Astrocyte (in vitro differentiated cells and primary cell): Measurements from ENCODE around the gene MYO1E. TPM values are rescaled to one million over a fixed set of nuclear protein-coding genes. Genes with fewer than 3 reads are reported as not detected.

Experiments
- DNase-seq: peaks from one replicate; pipeline ENCODE4 v3.0.0-alpha.2; 2010; ENCODE audit warnings: low read depth
- FAIRE-seq: peaks from 2 replicates; lab custom pipeline; 2011; peaks lifted over from hg19 to GRCh38; lab: Jason Lieb, UNC
- H2AFZ ChIP-seq: 2 replicates; pipeline ENCODE4 v1.6.0; 2012; ENCODE audit warnings: low read depth, low read length, inconsistent platforms
- H3K27ac ChIP-seq: 2 replicates; pipeline ENCODE4 v1.5.1; 2011; ENCODE audit warnings: low read depth, low read length, inconsistent platforms
- H3K27me3 ChIP-seq: 2 replicates; pipeline ENCODE4 v1.6.0; 2011; ENCODE audit warnings: low read length, inconsistent platforms; ENCODE audit not compliant: insufficient read depth
- H3K36me3 ChIP-seq: 2 replicates; pipeline ENCODE4 v1.5.1; 2011; ENCODE audit warnings: low read length, inconsistent platforms; ENCODE audit not compliant: insufficient read depth
- H3K4me1 ChIP-seq: 2 replicates; pipeline ENCODE4 v1.5.1; 2011; ENCODE audit warnings: low read length, inconsistent platforms; ENCODE audit not compliant: insufficient read depth
- H3K4me2 ChIP-seq: 2 replicates; pipeline ENCODE4 v1.6.0; 2012; ENCODE audit warnings: low read length, inconsistent platforms
- H3K4me3 ChIP-seq: 2 replicates; pipeline ENCODE4 v1.5.1; 2011; ENCODE audit warnings: low read depth, mild to moderate bottlenecking, low read length, inconsistent platforms; ENCODE audit not compliant: insufficient read depth
- H3K79me2 ChIP-seq: 2 replicates; pipeline ENCODE4 v1.6.0; 2012; ENCODE audit warnings: mild to moderate bottlenecking, low read length, inconsistent platforms; ENCODE audit not compliant: insufficient read depth
- H3K9ac ChIP-seq: 2 replicates; pipeline ENCODE4 v1.6.0; 2012; ENCODE audit warnings: mild to moderate bottlenecking, low read length, inconsistent platforms
- H3K9me3 ChIP-seq: 2 replicates; pipeline ENCODE4 v1.5.1; 2012; ENCODE audit warnings: low read depth, mild to moderate bottlenecking, low read length, inconsistent platforms; ENCODE audit not compliant: insufficient read depth
- H4K20me1 ChIP-seq: 2 replicates; pipeline ENCODE4 v1.6.0; 2012; ENCODE audit warnings: low read length, inconsistent platforms; ENCODE audit not compliant: insufficient read depth
- H3K27ac Mint-ChIP-seq: one replicate; pipeline ENCODE4 v1.8.0; 2021; ENCODE audit warnings: mild to moderate bottlenecking, mixed read lengths; ENCODE audit not compliant: unreplicated experiment
- H3K27me3 Mint-ChIP-seq: one replicate; pipeline ENCODE4 v1.8.0; 2021; ENCODE audit warnings: low read depth, mixed read lengths; ENCODE audit not compliant: unreplicated experiment
- H3K36me3 Mint-ChIP-seq: one replicate; pipeline ENCODE4 v1.8.0; 2021; ENCODE audit warnings: low read depth, mixed read lengths; ENCODE audit not compliant: unreplicated experiment
- H3K4me1 Mint-ChIP-seq: one replicate; pipeline ENCODE4 v1.8.0; 2021; ENCODE audit warnings: low read depth, mixed read lengths; ENCODE audit not compliant: unreplicated experiment
- H3K4me3 Mint-ChIP-seq: one replicate; pipeline ENCODE4 v1.8.0; 2021; ENCODE audit warnings: mild to moderate bottlenecking, moderate library complexity, mixed read lengths; ENCODE audit not compliant: unreplicated experiment
- H3K9me3 Mint-ChIP-seq: one replicate; pipeline ENCODE4 v1.8.0; 2021; ENCODE audit warnings: mild to moderate bottlenecking, mixed read lengths; ENCODE audit not compliant: unreplicated experiment
- CTCF ChIP-seq: IDR thresholded peaks from 2 replicates; pipeline ENCODE4 v1.5.1; 2011; ENCODE audit warnings: low read depth, mild to moderate bottlenecking, inconsistent platforms, low read length, moderate library complexity; ENCODE audit not compliant: insufficient read depth
- EZH2 ChIP-seq: IDR thresholded peaks from 2 replicates; pipeline ENCODE4 v1.6.1; 2012; ENCODE audit warnings: mild to moderate bottlenecking, low read length, inconsistent platforms; ENCODE audit not compliant: insufficient read depth
- total RNA-seq: library from RNA; stranded (reverse); gene quantifications from 2 replicates; pipeline ENCODE4 v1.2.1, GENCODE V29; 2021

Gene MYO1E
- total RNA-seq, 1 donor from 2014 or later, result 227 TPM

- peak overlapping the region; percentile 60 for H3K4me2 ChIP-seq
- H3K9ac ChIP-seq, result no peak overlapping the region
- peaks cover 15% of the 10 kb centered on the region for H3K4me1 ChIP-seq
- peaks cover 11% of the 10 kb centered on the region for H4K20me1 ChIP-seq
- no peaks in the 10 kb centered on the region for H3K27me3 ChIP-seq
- peaks cover 13% of the 10 kb centered on the region for H3K4me1 Mint-ChIP-seq
- TF ChIP-seq CTCF (no peak), EZH2 (no peak)
- H2AFZ ChIP-seq, result no peak overlapping the region
- peaks cover 13% of the 10 kb centered on the region for H3K36me3 Mint-ChIP-seq
- DNase-seq, result peak; percentile 81
- no peak overlapping the region for H3K4me3 ChIP-seq
- H3K9me3 ChIP-seq, result no peaks in the 10 kb centered on the region
- H3K36me3 ChIP-seq, result peaks cover 5% of the 10 kb centered on the region
- H3K9me3 Mint-ChIP-seq, result no peaks in the 10 kb centered on the region
- H3K79me2 ChIP-seq, result peaks cover 29% of the 10 kb centered on the region
- no peaks in the 10 kb centered on the region for H3K27me3 Mint-ChIP-seq
- peak; percentile 34 for FAIRE-seq
- H3K27ac ChIP-seq, result peak overlapping the region; percentile 41
- H3K27ac Mint-ChIP-seq, result no peak overlapping the region
- no peak overlapping the region for H3K4me3 Mint-ChIP-seq
Measured at GRCh38 chr15:59268168-59268851, 104.4 kb downstream of the MYO1E start.

- H3K27ac ChIP-seq, result no peak overlapping the region
- Mint-ChIP-seq H3K36me3 (peaks cover 13% of the 10 kb centered on the region), H3K9me3 (no peaks in the 10 kb centered on the region), H3K27me3 (no peaks in the 10 kb centered on the region), H3K27ac (no peak overlapping the region), H3K4me1 (peaks cover 7% of the 10 kb centered on the region), H3K4me3 (no peak overlapping the region)
- H3K4me1 ChIP-seq, result peaks cover 15% of the 10 kb centered on the region
- H4K20me1 ChIP-seq, result peaks cover 3% of the 10 kb centered on the region
- no peaks in the 10 kb centered on the region for H3K27me3 ChIP-seq
- DNase-seq (no peak), FAIRE-seq (no peak)
- no peaks in the 10 kb centered on the region for H3K9me3 ChIP-seq
- H3K4me3 ChIP-seq, result no peak overlapping the region
- H3K9ac ChIP-seq, result no peak overlapping the region
- no peak overlapping the region for H3K4me2 ChIP-seq
- H3K36me3 ChIP-seq, result peaks cover 7% of the 10 kb centered on the region
- TF ChIP-seq CTCF (no peak), EZH2 (no peak)
- no peak overlapping the region for H2AFZ ChIP-seq
- H3K79me2 ChIP-seq, result peaks cover 14% of the 10 kb centered on the region
Measured at GRCh38 chr15:59266028-59266427, 106.6 kb downstream of the MYO1E start.

GRCh38 chr15:59262316-59262715 is 110.4 kb downstream of the MYO1E start:
- H3K27me3 ChIP-seq, result no peaks in the 10 kb centered on the region
- no peak for DNase-seq
- H3K4me3 Mint-ChIP-seq, result no peak overlapping the region
- TF ChIP-seq EZH2, result no peak
- TF ChIP-seq CTCF, result no peak
- no peaks in the 10 kb centered on the region for H3K9me3 ChIP-seq
- no peak overlapping the region for H3K4me3 ChIP-seq
- peaks cover 28% of the 10 kb centered on the region for H3K36me3 Mint-ChIP-seq
- no peaks in the 10 kb centered on the region for H3K27me3 Mint-ChIP-seq
- no peak overlapping the region for H3K9ac ChIP-seq
- peaks cover 10% of the 10 kb centered on the region for H3K36me3 ChIP-seq
- no peak overlapping the region for H3K4me2 ChIP-seq
- H3K27ac Mint-ChIP-seq, result no peak overlapping the region
- FAIRE-seq, result no peak
- H3K9me3 Mint-ChIP-seq, result no peaks in the 10 kb centered on the region
- H3K79me2 ChIP-seq, result peaks cover 9% of the 10 kb centered on the region
- no peaks in the 10 kb centered on the region for H3K4me1 Mint-ChIP-seq
- no peaks in the 10 kb centered on the region for H4K20me1 ChIP-seq
- no peak overlapping the region for H3K27ac ChIP-seq
- no peaks in the 10 kb centered on the region for H3K4me1 ChIP-seq
- H2AFZ ChIP-seq, result no peak overlapping the region
